Central memory CD8-positive, alpha-beta T cell (primary cell): Measurements from ENCODE around the gene TMEM132D.

Experiments
- ATAC-seq: fragments of 150-1000 bp; cut with Tn5 transposase; replicated peaks from 2 replicates; pipeline ENCODE4 v1.10.0; 2022; ENCODE audit warnings: mild to moderate bottlenecking, moderate FRiP score, moderate number of reproducible peaks; ENCODE audit not compliant: poor library complexity, severe bottlenecking; ENCODE audit errors: extremely low read depth
- DNase-seq, 2 donors: peaks; one replicate each; pipeline ENCODE4 v3.0.0; 2021; ENCODE audit warnings: low spot score in 2 of 2
- H3K27ac Mint-ChIP-seq: one replicate; pipeline ENCODE4 v1.8.0; 2022; ENCODE audit warnings: low read depth, mild to moderate bottlenecking, moderate library complexity, mixed read lengths
- H3K27me3 Mint-ChIP-seq: one replicate; pipeline ENCODE4 v1.8.0; 2022; ENCODE audit warnings: mixed read lengths
- H3K36me3 Mint-ChIP-seq: one replicate; pipeline ENCODE4 v1.8.0; 2022; ENCODE audit warnings: mild to moderate bottlenecking, moderate library complexity, mixed read lengths; ENCODE audit not compliant: insufficient read depth
- H3K4me1 Mint-ChIP-seq: one replicate; pipeline ENCODE4 v1.8.0; 2022; ENCODE audit warnings: mixed read lengths
- H3K4me3 Mint-ChIP-seq: one replicate; pipeline ENCODE4 v1.8.0; 2022; ENCODE audit warnings: mild to moderate bottlenecking, moderate library complexity, mixed read lengths
- H3K9me3 Mint-ChIP-seq: one replicate; pipeline ENCODE4 v1.8.0; 2022; ENCODE audit warnings: mixed read lengths

Gene TMEM132D

DNA sequence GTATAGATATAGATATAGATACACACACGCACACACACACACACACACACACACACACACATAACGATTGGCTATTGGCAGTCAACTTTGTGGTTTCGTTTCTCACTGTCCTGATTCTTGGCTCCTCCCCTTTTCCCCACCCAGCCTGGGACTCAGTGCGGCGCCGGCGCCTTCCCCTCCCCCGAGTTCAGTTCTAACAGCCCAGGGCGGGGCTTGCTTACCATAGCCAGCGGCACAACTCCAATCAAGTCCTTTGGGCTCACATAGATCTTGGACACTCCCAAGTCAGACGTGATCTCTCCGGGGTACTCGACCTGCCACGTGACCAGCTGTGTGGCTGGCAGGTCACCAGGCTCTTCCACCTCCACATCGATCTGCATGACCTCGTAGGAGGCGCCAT, 566.4 kb downstream of the TMEM132D start:
- H3K4me1 Mint-ChIP-seq: no peaks in the 10 kb centered on the region
- no peaks in the 10 kb centered on the region for H3K36me3 Mint-ChIP-seq
- no peaks in the 10 kb centered on the region for H3K9me3 Mint-ChIP-seq
- DNase-seq: no peak
- no peaks in the 10 kb centered on the region for H3K27me3 Mint-ChIP-seq
- no peak overlapping the region for H3K27ac Mint-ChIP-seq
- no peak for ATAC-seq
- no peak overlapping the region for H3K4me3 Mint-ChIP-seq

DNA sequence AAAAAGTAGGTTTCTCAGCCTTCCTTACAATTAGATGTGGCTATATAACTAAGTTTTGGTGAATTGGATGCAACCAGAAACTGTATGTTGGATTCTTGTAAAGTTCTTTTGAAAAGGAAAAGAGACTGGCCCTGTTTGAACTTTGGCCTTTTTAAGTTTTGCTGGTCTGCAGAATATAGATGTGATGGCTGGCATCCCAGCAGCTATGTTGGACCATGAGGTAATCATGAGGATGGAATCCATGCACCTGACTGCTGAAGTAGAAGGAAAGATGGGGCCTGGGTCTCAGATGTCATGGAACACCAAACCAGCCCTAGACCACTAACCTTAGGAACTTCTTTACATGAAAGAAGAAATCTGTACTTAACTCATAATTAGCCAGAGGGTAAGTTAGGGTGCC, 568.1 kb downstream of the TMEM132D start:
- H3K27me3 Mint-ChIP-seq: peaks cover 7% of the 10 kb centered on the region
- DNase-seq (no peak), ATAC-seq (no peak)
- H3K9me3 Mint-ChIP-seq: no peaks in the 10 kb centered on the region
- no peak overlapping the region for H3K27ac Mint-ChIP-seq
- H3K4me1 Mint-ChIP-seq: no peaks in the 10 kb centered on the region
- no peaks in the 10 kb centered on the region for H3K36me3 Mint-ChIP-seq
- H3K4me3 Mint-ChIP-seq: no peak overlapping the region

DNA sequence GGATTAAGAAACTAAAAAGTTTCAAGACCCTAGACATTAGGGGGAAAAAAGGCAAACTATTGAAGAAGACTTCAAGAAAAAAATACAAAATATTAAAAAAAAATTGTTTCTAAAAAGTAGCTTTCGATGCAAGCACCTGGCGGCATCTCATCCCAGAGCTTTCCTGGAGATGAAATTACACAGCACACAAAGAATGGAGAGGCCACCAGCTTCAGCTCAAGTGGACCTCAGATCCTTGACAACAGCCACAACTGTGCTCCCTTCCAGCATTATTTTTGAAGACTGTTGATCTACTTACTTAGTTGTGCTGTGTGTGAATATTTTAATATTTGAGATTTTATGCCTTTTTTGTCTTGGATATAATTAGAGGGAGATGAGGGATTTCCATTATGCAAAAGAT, 571.5 kb downstream of the TMEM132D start:
- Mint-ChIP-seq H3K27me3 (peaks cover 24% of the 10 kb centered on the region), H3K27ac (no peak overlapping the region), H3K36me3 (no peaks in the 10 kb centered on the region), H3K4me1 (no peaks in the 10 kb centered on the region), H3K4me3 (no peak overlapping the region), H3K9me3 (no peaks in the 10 kb centered on the region)
- no peak for ATAC-seq
- DNase-seq: no peak

DNA sequence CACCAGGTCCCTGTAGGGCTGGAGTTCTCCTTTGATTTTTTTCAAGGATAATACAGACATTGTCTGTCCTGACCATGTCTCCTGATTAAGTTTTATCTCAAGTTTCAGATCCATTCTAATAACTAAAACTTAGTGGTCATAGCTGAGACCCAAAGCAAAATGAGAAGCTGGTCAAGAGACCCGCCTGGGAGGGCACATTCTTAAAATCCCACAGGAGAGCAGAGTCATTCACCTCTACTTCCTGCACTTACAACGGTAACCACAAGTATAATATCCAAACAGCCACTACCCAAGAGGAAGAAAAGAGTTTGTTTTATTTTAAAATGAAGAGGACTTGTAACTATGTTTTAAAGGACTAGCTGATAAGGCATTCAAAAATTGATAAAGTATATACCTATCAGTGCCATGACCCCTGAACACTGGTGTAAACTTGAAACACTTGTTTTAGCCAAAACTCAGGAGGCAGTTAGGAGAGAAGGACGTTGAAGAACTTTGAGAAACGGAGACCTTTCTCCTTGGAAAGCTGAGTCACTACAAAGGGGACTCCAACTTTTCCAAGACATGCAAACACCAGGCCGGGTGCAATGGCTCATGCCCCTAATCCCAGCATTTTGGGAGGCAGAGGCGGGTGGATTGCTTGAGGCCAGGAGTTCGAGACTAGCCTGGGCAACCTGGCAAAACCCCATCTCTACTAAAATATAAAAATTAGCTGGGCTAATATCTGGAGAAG, 572.3 kb downstream of the TMEM132D start:
- no peaks in the 10 kb centered on the region for H3K36me3 Mint-ChIP-seq
- no peak for DNase-seq
- peaks cover 26% of the 10 kb centered on the region for H3K27me3 Mint-ChIP-seq
- no peak overlapping the region for H3K27ac Mint-ChIP-seq
- no peak for ATAC-seq
- H3K9me3 Mint-ChIP-seq: no peaks in the 10 kb centered on the region
- no peak overlapping the region for H3K4me3 Mint-ChIP-seq
- no peaks in the 10 kb centered on the region for H3K4me1 Mint-ChIP-seq

DNA sequence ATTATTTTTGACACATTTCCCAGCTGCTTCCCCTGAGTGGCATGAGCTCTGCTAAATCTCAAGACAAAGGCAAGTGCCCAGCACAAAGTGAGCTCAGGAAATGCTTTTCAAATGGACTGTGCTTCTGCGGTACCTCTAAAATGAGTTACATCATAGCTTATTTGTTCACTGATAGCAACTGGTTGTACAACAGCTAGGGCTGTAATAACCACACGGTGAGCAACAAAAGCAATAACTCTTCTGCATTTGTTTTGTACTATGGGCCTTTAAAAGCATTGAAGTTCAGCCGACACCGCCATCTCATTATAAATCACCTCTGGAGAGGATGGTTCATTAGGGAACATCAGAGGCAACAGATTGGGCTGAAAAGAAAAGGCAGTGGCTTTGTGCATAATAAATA, 575.6 kb downstream of the TMEM132D start:
- ATAC-seq (no peak), DNase-seq (no peak)
- no peaks in the 10 kb centered on the region for H3K9me3 Mint-ChIP-seq
- peaks cover 33% of the 10 kb centered on the region for H3K27me3 Mint-ChIP-seq
- H3K27ac Mint-ChIP-seq: no peak overlapping the region
- H3K36me3 Mint-ChIP-seq: no peaks in the 10 kb centered on the region
- no peaks in the 10 kb centered on the region for H3K4me1 Mint-ChIP-seq
- H3K4me3 Mint-ChIP-seq: no peak overlapping the region

DNA sequence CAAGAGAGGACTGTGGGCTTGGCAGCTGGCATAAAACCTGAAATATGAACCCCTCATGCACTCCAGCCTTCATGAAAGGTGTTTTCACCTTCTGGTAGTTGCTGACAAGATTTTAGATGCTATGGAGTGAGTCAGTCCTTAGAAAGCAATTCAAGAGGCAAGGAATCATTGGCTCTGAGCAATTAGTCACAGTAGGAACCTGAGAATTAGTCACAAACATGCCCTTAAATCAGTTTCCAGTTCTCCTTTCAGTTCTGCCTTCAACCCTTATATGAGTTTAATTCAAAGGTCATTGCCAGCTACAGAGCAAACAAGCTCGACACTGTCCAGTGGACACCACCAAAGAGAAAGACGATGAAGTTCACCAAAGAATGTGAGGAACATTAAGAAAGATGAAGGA, 578.3 kb downstream of the TMEM132D start:
- no peak for ATAC-seq
- no peak overlapping the region for H3K27ac Mint-ChIP-seq
- no peak for DNase-seq
- no peaks in the 10 kb centered on the region for H3K4me1 Mint-ChIP-seq
- peaks cover 24% of the 10 kb centered on the region for H3K27me3 Mint-ChIP-seq
- no peaks in the 10 kb centered on the region for H3K9me3 Mint-ChIP-seq
- no peak overlapping the region for H3K4me3 Mint-ChIP-seq
- no peaks in the 10 kb centered on the region for H3K36me3 Mint-ChIP-seq

DNA sequence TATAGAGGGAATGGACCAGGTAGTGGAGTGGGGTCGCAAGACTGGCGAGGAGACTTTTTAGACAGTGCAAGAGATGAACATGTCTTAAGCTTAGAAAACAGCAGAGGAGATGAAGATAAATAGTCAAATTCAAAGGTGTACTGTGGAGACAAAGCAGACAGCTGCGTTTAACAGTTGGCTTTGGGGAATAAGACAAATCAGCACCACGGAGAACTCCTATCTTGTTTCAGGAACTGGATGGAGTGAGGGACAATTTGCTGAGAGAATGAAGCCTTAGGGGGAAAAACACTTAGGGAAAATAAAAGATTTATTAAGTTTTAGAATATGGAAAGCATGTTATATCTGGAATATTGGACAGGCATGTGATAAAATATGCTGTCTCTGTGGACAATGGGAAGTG, 591.8 kb downstream of the TMEM132D start:
- DNase-seq (no peak), ATAC-seq (no peak)
- Mint-ChIP-seq H3K4me1 (no peaks in the 10 kb centered on the region), H3K9me3 (peaks cover 12% of the 10 kb centered on the region), H3K4me3 (no peak overlapping the region), H3K36me3 (no peaks in the 10 kb centered on the region), H3K27me3 (no peaks in the 10 kb centered on the region), H3K27ac (no peak overlapping the region)

DNA sequence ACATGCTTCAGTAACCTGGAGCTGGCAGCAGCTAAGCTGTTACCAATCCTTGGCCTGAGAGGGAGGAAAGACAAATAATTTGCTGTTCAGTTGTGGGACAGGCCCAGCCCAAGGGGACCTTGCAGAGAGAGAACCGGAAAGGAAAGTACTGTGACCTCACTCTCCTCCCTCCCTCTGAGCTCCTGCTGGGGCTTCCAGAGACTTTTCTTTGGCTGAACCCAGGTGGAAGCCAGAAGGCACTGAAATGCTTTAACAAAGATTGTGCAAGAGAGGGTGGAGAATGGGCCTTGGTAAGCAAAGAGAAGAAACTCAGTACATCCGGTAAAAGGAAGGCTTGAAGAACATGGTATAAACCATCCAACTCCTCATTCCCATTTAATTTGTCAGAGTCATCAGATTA, 593.5 kb downstream of the TMEM132D start:
- H3K36me3 Mint-ChIP-seq: no peaks in the 10 kb centered on the region
- DNase-seq (no peak), ATAC-seq (no peak)
- H3K27me3 Mint-ChIP-seq: no peaks in the 10 kb centered on the region
- H3K4me3 Mint-ChIP-seq: no peak overlapping the region
- H3K9me3 Mint-ChIP-seq: peaks cover 7% of the 10 kb centered on the region
- no peak overlapping the region for H3K27ac Mint-ChIP-seq
- no peaks in the 10 kb centered on the region for H3K4me1 Mint-ChIP-seq

DNA sequence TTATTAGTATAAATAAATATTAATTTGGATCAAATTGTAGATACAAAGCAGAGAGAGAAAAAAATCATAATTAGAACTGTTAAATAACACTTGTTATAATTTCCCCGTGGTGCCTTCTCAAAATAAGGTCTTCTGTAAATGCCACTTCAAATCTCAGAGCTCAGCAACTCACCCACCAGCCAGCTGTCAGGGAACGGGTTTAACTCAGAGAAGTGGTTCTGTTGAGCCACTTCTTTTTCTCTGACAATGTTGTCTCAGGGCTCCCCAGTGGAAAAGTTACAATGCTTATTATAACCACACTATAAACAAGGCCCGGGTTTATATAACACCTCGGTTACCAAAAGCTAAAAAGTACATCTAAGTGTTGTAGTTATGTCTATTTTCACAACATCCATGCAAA, 598.0 kb downstream of the TMEM132D start:
- Mint-ChIP-seq H3K27me3 (no peaks in the 10 kb centered on the region), H3K4me3 (no peak overlapping the region), H3K9me3 (no peaks in the 10 kb centered on the region), H3K27ac (no peak overlapping the region), H3K36me3 (no peaks in the 10 kb centered on the region), H3K4me1 (no peaks in the 10 kb centered on the region)
- ATAC-seq: no peak
- DNase-seq: no peak

DNA sequence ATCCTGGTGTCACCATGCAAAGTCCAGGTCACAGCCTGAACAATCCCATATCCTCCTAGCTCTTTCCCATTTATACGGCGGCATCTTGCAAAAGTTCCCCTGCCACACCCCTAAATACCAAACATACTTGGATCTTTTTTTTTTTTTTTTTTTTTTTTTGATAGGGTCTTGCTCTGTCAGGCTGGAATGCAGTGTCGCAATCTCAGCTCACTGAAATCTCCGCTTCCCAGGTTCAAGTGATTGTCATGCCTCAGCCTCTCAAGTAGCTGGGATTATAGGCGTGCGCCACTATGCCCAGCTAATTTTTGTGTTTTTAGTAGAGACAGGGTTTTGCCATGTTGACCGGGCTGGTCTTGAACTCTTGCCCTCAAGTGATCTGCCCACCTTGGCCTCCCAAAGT, 599.3 kb downstream of the TMEM132D start:
- no peak overlapping the region for H3K4me3 Mint-ChIP-seq

DNA sequence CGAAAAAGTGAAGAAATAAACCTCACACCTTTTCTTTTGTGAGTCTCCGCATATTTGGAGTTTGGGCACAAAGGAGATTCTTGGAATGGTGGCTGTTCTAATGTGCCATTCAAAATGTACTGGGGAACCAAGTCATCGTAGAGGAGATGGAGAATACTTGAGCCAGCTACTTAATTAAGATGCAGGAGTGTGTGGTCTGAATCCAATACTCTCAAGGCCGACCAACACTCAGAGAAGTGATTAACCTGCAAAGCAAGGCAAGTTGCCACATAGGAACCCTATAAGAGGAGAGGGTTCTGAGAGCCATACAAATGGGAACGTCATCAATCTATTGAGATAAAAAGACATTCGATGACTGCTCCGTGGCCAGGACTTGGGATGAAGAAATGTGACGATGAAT, 603.8 kb downstream of the TMEM132D start:
- no peak overlapping the region for H3K4me3 Mint-ChIP-seq
- ATAC-seq: no peak
- no peaks in the 10 kb centered on the region for H3K36me3 Mint-ChIP-seq
- no peak for DNase-seq
- H3K27me3 Mint-ChIP-seq: peaks cover 9% of the 10 kb centered on the region
- H3K4me1 Mint-ChIP-seq: no peaks in the 10 kb centered on the region
- no peak overlapping the region for H3K27ac Mint-ChIP-seq
- no peaks in the 10 kb centered on the region for H3K9me3 Mint-ChIP-seq

More for the DNA sequence above, 599.3 kb downstream of the TMEM132D start:
- no peaks in the 10 kb centered on the region for H3K27me3 Mint-ChIP-seq
- no peaks in the 10 kb centered on the region for H3K4me1 Mint-ChIP-seq
- H3K9me3 Mint-ChIP-seq: no peaks in the 10 kb centered on the region
- DNase-seq: no peak
- no peak for ATAC-seq
- H3K27ac Mint-ChIP-seq: no peak overlapping the region
- no peaks in the 10 kb centered on the region for H3K36me3 Mint-ChIP-seq

DNA sequence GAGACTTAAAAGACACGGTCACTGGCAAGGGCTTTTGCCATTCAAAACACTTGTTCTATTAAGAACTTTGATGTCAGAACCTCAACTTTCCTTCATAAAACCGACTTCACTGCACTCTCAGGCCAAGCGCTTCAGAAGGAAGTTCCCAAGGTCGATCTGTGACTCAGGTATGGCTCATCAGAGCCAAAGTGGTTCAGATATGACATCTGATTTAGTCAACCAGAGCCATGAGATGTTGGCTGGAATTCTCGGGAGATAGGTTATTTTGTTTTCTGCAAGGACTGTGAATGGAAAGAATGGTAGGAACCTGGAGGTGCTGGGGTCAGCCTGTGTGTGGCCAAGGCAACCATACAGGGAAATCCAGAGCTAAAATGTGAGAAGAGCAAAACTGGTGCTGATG, 604.9 kb downstream of the TMEM132D start:
- no peak for ATAC-seq
- no peaks in the 10 kb centered on the region for H3K36me3 Mint-ChIP-seq
- H3K4me3 Mint-ChIP-seq: no peak overlapping the region
- no peaks in the 10 kb centered on the region for H3K9me3 Mint-ChIP-seq
- no peaks in the 10 kb centered on the region for H3K4me1 Mint-ChIP-seq
- no peak for DNase-seq
- no peak overlapping the region for H3K27ac Mint-ChIP-seq
- H3K27me3 Mint-ChIP-seq: peaks cover 9% of the 10 kb centered on the region

DNA sequence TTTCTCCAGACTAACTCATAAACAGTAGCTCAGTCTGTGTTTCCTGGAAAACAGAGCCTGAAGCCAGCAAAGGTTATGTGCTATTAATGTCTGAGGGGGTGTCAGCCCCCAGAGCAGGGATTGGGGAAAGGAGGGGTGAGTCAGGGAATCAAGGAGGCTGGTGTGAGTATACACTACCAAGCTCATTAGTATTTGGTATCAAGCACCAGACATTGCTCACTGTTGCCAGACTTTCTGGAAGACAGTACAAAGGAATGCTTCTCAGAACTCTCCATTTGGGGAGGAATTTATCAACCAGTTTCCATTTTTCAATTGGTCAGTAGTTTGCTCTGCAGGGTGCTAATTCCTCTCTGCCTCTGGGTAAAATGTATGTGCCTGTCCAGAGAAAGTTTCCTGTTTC, 607.2 kb downstream of the TMEM132D start:
- no peak for ATAC-seq
- H3K27me3 Mint-ChIP-seq: peaks cover 9% of the 10 kb centered on the region
- no peak overlapping the region for H3K27ac Mint-ChIP-seq
- H3K4me1 Mint-ChIP-seq: no peaks in the 10 kb centered on the region
- no peaks in the 10 kb centered on the region for H3K36me3 Mint-ChIP-seq
- H3K9me3 Mint-ChIP-seq: no peaks in the 10 kb centered on the region
- H3K4me3 Mint-ChIP-seq: no peak overlapping the region
- DNase-seq: no peak
